ENCODE measurements around the gene PRKCB. TPM values are rescaled to one million over a fixed set of nuclear protein-coding genes. Genes with fewer than 3 reads are reported as not detected.

Gene PRKCB
- total and polyA plus RNA-seq, 2 donors (not counting 1 experiment from before 2014, with no cell fraction given): 0.01 TPM; not detected in 1

DNA sequence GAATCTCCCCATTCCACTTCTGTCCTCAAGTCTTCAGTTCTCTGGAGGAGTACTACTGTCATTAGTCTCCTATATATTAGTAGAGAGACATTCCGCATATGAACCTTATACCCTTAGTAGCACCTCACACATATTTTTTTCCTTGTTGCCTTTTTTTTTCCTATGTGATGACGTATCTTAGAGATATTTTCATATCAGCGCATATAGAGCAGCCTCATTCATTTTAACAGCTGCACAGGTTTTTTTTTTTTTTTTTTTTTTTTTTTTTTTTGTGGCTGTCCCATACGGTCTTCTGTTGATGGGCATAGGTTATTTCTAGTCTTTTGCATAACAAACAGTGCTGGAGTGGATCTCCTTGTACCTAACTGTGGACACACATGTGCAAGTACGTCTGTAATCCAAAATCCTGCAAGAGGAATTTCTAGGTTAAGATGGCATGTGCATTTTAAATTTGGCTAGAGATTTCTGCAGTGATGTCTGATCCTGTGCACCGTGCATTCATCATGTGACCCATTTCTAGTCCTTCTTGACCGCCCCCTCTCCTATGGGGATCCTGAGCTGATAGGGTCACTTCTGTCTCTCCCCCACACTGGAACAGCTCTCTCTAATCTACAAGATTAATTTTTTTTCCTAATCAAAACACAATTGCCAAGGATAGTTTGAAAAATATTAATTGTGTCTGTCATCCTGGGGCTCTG, 64.8 kb downstream of the PRKCB start:
- H3K4me2 ChIP-seq (ENCODE audit: extremely low read depth, insufficient read depth, low read length): no peak overlapping the region
- no peaks in the 10 kb centered on the region for H3K27me3 ChIP-seq (ENCODE audit: control insufficient read depth, insufficient read depth, low read length)
- no peaks in the 10 kb centered on the region for H3K9me3 ChIP-seq (ENCODE audit: control insufficient read depth, insufficient read depth, low read depth, low read length)
- no peaks in the 10 kb centered on the region for H3K36me3 ChIP-seq (ENCODE audit: control insufficient read depth, insufficient read depth, low read length)
- H3K79me2 ChIP-seq (ENCODE audit: control insufficient read depth, insufficient read depth, low read length): no peaks in the 10 kb centered on the region
- DNase-seq (ENCODE audit: low read depth in 2 of 2): no peak
- no peaks in the 10 kb centered on the region for H3K4me1 ChIP-seq (ENCODE audit: control insufficient read depth, extremely low read depth, insufficient read depth, low read length)
- H3K27ac ChIP-seq (ENCODE audit: insufficient read depth, low read length): no peak overlapping the region
- no peaks in the 10 kb centered on the region for H4K20me1 ChIP-seq (ENCODE audit: control insufficient read depth, extremely low read depth, insufficient read depth, low read length)
- no peak overlapping the region for H3K9ac ChIP-seq (ENCODE audit: insufficient read depth, low read length)
- no peak overlapping the region for H2AFZ ChIP-seq (ENCODE audit: low read length)
- TF ChIP-seq EZH2 (IDR thresholded peaks at IDR 0.05; ENCODE audit: low read length, missing control alignments): no peak
- TF ChIP-seq, protein P1, sequence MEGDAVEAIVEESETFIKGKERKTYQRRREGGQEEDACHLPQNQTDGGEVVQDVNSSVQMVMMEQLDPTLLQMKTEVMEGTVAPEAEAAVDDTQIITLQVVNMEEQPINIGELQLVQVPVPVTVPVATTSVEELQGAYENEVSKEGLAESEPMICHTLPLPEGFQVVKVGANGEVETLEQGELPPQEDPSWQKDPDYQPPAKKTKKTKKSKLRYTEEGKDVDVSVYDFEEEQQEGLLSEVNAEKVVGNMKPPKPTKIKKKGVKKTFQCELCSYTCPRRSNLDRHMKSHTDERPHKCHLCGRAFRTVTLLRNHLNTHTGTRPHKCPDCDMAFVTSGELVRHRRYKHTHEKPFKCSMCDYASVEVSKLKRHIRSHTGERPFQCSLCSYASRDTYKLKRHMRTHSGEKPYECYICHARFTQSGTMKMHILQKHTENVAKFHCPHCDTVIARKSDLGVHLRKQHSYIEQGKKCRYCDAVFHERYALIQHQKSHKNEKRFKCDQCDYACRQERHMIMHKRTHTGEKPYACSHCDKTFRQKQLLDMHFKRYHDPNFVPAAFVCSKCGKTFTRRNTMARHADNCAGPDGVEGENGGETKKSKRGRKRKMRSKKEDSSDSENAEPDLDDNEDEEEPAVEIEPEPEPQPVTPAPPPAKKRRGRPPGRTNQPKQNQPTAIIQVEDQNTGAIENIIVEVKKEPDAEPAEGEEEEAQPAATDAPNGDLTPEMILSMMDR (conservative IDR thresholded peaks at IDR 0.05 in 1 of 2, IDR thresholded peaks at IDR 0.05 in 1 of 2; ENCODE audit: low read depth in 1 of 2, low read length in 2 of 2): no peak
- no peak overlapping the region for H3K4me3 ChIP-seq (replicated peaks in 1 of 4; ENCODE audit: control extremely low read depth in 1 of 4, insufficient read depth in 1 of 4, low read depth in 3 of 4, low read length in 4 of 4)

DNA sequence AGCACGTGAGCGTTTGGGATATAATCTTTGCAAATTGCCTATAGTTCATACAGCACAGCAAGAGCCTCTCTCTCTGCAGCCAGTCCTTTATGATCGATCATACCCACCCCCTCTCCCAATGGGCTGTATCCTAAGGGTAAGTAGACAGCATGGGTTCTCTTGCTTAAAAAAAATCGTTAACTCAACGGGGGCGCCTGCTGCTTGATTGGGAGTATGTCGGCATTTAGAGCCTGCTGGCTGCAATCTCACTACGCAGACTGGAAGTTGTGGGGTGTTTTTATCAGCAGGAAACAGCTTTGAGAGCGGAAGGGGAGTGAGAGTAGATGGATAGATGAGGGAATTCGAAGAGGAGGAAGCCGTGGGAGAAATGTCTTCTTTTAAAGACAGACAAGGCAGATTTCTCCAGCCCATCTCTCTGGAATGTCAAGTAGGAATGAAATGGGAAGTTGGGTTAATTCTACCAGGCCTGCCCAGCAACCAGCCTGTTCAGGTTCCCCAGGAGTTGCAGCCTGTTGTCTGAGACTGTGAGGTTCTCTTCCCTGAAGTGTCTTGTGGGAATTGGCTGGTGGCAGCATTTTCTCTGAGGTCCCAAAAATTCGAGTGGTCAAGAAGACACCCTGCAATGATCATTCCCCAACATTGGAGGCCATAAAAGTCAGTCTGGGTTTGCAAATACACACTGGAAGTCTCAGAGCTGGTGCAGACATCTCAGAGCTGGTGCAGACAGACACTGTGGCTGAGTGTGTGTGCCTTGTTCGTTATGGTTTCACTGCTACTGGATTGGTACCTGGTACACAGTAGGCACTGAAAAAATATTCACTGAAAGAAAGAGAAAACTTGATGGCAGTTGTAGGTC, 65.6 kb downstream of the PRKCB start:
- H3K4me3 ChIP-seq (replicated peaks in 1 of 4; ENCODE audit: control extremely low read depth in 1 of 4, insufficient read depth in 1 of 4, low read depth in 3 of 4, low read length in 4 of 4): no peak overlapping the region
- H3K79me2 ChIP-seq (ENCODE audit: control insufficient read depth, insufficient read depth, low read length): no peaks in the 10 kb centered on the region
- no peaks in the 10 kb centered on the region for H4K20me1 ChIP-seq (ENCODE audit: control insufficient read depth, extremely low read depth, insufficient read depth, low read length)
- H3K9me3 ChIP-seq (ENCODE audit: control insufficient read depth, insufficient read depth, low read depth, low read length): no peaks in the 10 kb centered on the region
- H3K27ac ChIP-seq (ENCODE audit: insufficient read depth, low read length): no peak overlapping the region
- no peak overlapping the region for H3K9ac ChIP-seq (ENCODE audit: insufficient read depth, low read length)
- no peak overlapping the region for H2AFZ ChIP-seq (ENCODE audit: low read length)
- TF ChIP-seq, protein P1 (conservative IDR thresholded peaks at IDR 0.05 in 1 of 2, IDR thresholded peaks at IDR 0.05 in 1 of 2; ENCODE audit: low read depth in 1 of 2, low read length in 2 of 2): no peak
- no peak for TF ChIP-seq EZH2 (IDR thresholded peaks at IDR 0.05; ENCODE audit: low read length, missing control alignments)
- no peaks in the 10 kb centered on the region for H3K27me3 ChIP-seq (ENCODE audit: control insufficient read depth, insufficient read depth, low read length)
- DNase-seq (ENCODE audit: low read depth in 2 of 2): no peak
- H3K36me3 ChIP-seq (ENCODE audit: control insufficient read depth, insufficient read depth, low read length): no peaks in the 10 kb centered on the region
- H3K4me2 ChIP-seq (ENCODE audit: extremely low read depth, insufficient read depth, low read length): no peak overlapping the region
- no peaks in the 10 kb centered on the region for H3K4me1 ChIP-seq (ENCODE audit: control insufficient read depth, extremely low read depth, insufficient read depth, low read length)

DNA sequence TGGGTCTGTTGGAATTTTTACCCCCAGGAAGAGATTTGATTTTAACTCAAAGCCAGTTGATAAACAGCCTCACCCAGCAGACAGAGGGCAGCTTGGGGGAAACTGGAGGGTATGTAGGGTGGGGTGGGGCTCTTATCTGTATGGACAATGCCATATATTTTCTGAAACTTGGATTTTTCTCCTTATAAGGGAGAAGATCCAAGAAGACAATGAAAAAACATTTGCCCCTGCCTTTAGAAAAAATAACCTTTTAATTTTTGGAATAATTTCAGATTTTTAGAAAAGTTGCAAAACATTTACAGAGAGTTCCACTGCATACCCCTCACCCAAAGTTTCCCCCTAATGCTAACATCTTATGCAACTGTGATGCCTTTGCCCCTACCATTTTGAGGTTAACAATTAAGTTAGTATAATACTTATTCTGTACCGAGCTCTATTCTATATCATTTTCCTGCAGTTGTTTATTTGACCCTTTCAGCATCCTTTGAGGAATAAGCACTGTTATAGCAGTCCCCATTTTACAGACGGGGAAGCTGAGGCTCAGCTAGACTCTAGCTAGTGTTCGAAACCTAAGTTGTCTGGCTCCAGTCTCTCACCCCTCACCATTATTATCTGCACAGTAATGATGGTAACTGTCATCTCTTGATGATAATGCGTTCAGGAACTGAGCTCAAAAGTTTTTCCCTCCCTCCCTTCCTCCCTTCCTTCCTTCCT, 66.4 kb downstream of the PRKCB start:
- H3K79me2 ChIP-seq (ENCODE audit: control insufficient read depth, insufficient read depth, low read length): no peaks in the 10 kb centered on the region
- no peaks in the 10 kb centered on the region for H3K27me3 ChIP-seq (ENCODE audit: control insufficient read depth, insufficient read depth, low read length)
- no peak overlapping the region for H3K9ac ChIP-seq (ENCODE audit: insufficient read depth, low read length)
- DNase-seq (ENCODE audit: low read depth in 2 of 2): no peak
- TF ChIP-seq, protein P1 (conservative IDR thresholded peaks at IDR 0.05 in 1 of 2, IDR thresholded peaks at IDR 0.05 in 1 of 2; ENCODE audit: low read depth in 1 of 2, low read length in 2 of 2): no peak
- no peak for TF ChIP-seq EZH2 (IDR thresholded peaks at IDR 0.05; ENCODE audit: low read length, missing control alignments)
- H2AFZ ChIP-seq (ENCODE audit: low read length): no peak overlapping the region
- no peaks in the 10 kb centered on the region for H3K36me3 ChIP-seq (ENCODE audit: control insufficient read depth, insufficient read depth, low read length)
- H4K20me1 ChIP-seq (ENCODE audit: control insufficient read depth, extremely low read depth, insufficient read depth, low read length): no peaks in the 10 kb centered on the region
- H3K4me1 ChIP-seq (ENCODE audit: control insufficient read depth, extremely low read depth, insufficient read depth, low read length): no peaks in the 10 kb centered on the region
- no peak overlapping the region for H3K27ac ChIP-seq (ENCODE audit: insufficient read depth, low read length)
- H3K4me3 ChIP-seq (replicated peaks in 1 of 4; ENCODE audit: control extremely low read depth in 1 of 4, insufficient read depth in 1 of 4, low read depth in 3 of 4, low read length in 4 of 4): no peak overlapping the region
- H3K9me3 ChIP-seq (ENCODE audit: control insufficient read depth, insufficient read depth, low read depth, low read length): no peaks in the 10 kb centered on the region
- no peak overlapping the region for H3K4me2 ChIP-seq (ENCODE audit: extremely low read depth, insufficient read depth, low read length)
